Testis (tissue), 2 donors: Measurements from ENCODE around the gene COL12A1.

Experiments
- CTCF ChIP-seq, 3 experiments: fragments of 450-650 bp in 2 of 3; fragments of 200-600 bp in 1 of 3; sonication (generic) in 1 of 3; IDR thresholded peaks; one replicate each; pipeline ENCODE4 v1.5.1; 2016 to 2019; ENCODE audit warnings: antibody characterized with exemption in 3 of 3, mild to moderate bottlenecking in 2 of 3, moderate library complexity in 1 of 3
- POLR2A ChIP-seq: fragments of 450-650 bp; IDR thresholded peaks from one replicate; pipeline ENCODE4 v1.6.1; 2017; ENCODE audit warnings: antibody characterized with exemption, mild to moderate bottlenecking, moderate library complexity

GRCh38 chr6:75089921-75090320 is 115.9 kb downstream of the COL12A1 start:
- TF ChIP-seq CTCF (IDR thresholded peaks at IDR 0.05) = no peak
- no peak for TF ChIP-seq POLR2A
